ENCODE results near the gene EYS.
"Not testable (repeated sequence)": the region's sequence is repeated elsewhere in the genome, so short reads cannot be mapped to it uniquely, and the experiment has no call there.

EYS gene

DNA sequence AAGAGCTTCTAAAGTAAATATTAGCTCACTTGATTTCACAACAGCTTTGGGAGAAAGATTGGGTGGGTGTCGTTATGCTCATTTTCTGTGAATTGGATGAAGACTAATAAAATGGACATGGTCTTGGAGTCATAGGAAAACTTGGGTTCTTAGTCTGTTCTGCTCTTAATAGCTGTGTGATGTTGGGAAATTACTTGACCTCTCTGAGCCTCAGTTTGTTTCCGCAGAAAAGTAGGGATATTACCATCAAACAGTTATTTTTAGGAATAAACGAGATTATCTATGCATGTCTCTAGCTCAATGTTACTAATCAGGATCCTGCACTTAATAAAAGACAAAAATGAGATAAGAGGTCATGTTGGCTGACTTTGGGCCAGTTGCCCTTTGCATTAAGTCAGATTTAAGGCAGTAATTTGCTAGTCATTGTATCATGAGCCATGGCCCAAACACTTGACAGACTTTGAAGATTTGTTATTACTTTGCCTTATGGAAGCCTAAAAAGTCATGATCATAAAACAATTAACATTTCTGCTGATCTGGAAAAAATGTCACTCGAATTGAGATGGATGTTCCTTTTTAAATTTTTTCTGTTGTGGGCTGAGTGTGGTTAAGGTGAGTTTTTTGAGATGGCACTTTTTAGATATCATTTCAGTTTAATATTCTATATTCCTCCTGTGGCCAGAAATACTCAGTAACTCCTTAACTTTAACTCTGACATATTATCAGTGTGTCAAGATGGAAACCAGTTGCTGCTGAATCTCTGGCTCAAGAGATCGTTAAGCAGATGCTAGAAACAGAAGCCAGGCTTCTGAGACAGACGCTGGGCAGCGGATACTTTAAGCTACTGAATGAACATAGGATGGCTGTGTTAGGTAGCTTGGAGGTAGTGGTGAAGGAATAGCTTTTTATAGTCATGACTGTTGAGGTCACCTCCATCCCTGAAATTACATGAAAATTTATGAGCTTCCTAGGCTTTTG is 1779.8 kb downstream of the EYS start:
- DNase-seq = no peak

DNA sequence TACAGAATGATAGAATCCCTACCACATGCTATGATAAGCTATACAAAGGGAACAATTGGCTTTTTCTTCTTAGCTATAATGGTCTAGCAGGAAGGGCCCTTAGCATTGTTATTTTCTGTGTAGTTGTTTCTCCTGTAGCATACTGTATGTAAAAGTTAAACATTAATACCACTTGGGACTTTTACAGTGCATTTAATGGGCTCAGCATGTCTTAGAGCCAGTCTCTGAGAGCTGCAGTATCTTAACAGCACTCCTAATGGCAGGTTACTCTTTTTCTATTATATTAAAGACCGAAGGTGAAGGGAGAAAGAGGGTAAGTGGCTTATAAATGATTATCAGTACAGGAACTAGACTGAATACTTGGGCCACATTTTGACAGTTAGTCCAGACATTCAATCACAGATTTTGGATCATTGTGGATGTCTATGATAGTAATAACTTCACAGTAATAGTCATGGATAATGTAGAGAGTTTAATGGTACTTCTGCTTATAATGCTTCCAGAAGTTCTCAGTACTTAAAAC is 1780.7 kb downstream of the EYS start:
- no peak for DNase-seq

DNA sequence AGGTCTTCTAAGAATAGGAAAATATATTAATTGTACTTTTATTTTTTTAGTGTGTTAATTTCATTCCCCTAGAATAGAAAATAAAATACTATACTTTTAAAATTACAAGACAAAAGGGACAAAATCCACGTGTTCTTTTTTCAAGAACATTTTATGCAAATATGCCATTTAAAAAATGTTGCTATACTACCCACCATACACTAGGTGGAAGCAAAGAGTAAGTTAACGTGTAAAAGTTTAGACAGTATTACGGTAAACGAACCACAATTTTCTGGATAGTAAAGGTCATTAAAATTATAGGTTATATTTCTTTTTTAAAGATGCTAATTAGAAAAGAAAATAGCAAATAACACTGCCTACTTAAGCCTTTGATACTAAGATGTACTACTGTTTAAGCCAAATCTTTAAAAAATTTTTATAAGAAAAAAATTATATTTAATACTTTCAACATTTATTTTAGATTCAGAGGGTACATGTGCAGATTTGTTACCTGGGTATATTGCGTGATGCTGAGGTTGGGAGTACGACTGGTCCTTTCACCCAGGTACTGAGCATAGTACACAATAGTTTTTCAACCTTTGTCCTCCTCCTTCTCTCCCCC is 1783.8 kb downstream of the EYS start:
- no peak for DNase-seq

DNA sequence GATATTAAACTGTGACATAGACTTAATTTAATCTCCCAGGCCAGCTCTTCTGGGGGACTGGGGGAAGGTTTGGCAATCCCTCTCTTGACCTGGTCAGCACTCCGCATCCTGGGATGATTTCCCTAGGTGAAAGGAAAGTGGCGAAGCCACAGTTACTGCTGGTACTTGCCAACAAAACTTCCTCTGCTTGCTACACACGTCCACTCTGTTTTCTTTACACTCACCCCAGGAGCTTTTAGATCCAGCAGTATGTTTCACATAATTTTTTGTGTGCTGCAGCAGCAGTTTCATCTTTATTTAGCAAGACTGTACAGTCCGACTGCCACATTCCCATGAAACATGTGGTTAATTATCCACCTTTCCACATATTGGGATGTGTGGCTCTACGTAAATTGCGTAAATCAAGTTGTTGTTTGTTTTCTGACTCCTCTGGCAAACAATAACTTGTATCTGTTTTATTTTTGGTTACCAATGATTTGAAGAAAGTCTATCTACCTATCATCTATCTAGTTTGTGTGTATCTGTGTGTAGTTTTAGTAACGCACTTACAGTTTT is 1787.4 kb downstream of the EYS start:
- no peak for DNase-seq

DNA sequence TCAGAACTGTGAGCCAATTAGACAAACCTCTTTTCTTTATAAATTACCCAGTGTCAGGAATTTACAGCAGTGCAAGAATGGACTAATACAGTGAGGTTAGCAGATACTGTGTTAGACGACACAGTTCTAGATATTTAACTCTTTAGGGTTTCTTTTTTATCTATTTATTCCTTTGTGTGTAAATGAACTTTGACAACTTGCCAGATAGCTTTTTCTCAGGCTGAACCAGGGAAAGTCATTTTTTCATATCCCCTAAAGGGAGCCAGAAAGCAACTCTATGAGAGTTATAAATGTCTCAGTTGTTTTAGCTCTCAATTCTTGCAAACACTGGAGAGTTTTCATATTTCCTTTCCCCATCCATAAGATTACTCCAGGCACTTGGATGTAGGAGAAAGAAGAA is 1794.1 kb downstream of the EYS start:
- DNase-seq = no peak

DNA sequence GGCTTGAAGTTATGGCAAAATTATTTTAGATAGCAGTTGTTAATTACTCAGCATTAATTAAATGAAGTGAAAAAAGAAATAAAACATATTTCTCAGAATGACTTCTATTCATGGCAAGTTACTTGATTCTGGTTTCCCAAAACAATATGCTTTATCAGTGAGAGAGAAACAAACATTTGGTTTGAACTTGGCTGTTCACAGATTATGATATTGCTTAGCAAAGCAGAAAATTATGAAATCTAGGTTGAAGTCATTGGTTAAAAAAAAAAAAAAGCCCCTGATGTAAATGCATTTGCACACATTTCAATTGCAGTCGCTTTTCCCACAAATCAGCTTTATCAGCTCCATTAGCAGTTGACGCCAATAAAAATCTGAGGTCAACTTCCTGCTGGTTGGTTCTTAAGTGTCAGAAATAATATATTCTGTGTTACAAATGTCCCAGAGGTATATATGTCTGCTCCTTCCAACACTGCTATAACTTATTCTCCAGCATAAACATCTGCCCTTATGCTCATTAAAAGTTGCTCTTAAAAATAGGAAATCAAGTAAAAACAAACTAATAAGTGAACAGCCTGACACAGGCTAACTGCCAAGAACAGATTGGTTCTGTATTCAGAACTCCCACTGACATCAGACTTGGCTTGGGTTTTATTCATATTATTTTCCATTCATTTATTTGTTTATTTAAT is 1796.0 kb downstream of the EYS start:
- no peak for DNase-seq

DNA sequence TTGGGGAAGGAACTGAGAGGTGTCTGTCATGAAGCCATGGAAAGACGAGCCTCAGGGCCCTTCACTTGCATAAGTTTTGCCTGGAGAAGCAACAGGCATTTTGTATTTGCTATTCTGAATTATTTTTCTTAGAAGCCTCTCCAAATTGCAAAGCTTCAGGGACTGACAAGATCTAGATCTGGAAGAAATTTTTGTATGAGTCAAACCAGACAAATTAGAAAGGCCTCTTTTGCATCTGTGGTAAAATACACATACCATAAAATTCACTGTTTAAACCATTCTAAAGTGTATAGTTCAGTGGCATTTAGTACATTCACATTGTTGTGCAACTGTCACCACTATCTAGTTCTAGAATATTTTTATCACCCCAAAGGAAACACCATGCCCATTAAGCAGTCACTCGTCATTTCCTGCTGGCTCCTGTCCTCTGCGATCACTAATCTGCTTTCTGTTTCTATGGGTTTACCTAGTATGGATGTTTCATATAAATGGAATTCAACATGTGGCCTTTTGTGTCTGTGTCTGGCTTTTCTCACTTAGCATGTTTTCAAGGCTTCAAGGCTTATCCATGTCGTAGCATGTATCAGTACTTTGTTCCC is 1802.3 kb downstream of the EYS start:
- DNase-seq = no peak

DNA sequence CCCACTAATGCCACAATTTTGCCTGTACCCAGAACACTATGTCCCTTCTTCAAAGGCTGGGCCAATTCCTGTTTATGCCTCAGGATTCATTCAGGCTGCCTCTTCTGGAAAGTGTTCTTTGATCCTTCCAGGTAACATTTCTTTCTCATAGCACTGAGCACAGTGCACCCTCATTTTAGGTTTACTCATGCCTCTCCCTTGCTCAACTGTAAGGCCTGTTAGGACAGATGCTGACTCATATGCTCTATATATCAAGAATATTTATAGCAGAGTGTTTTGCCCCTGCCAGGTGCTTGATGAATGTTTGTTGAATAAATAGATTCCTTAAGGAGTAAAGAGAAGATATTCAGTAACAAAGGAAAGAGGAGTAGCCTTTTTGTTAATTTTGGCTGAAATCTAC is 1807.5 kb downstream of the EYS start:
- DNase-seq = no peak

DNA sequence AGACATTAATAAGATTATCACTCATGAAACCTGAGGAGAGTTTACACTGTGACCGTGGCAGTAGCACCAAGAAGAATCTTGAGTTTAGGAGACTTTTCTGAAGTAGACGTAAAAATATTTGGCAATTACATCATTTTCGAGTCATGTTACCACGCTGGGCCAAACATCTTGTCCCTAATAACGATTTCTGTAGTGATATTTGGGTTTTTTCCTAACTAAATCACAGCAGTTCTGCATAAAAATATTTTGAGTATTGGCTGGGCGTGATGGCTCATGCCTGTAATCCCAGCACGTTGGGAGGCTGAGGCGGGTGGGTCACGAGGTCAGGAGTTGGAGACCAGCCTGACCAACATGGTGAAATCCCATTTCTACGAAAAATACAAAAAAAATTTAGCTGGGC is 1809.1 kb downstream of the EYS start:
- no peak for DNase-seq

DNA sequence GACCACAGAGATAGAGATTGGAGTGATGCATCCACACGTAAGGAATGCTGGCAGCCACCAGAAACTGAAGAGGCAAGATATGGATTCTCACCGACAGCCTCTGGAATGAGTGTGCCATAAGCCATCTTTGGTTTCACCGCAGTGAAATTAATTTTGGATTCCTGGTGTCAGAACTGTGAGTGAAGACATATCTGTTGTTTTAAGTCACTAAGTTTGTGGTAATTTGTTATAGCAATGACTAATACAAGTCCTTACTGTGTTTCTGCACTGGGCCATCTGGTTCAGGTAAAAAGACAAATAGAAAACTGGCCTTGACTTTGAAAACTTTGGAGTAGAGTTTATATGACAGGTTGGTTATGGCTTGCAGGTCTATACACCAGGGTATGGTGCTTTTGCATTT is 1809.6 kb downstream of the EYS start:
- no peak for DNase-seq

DNA sequence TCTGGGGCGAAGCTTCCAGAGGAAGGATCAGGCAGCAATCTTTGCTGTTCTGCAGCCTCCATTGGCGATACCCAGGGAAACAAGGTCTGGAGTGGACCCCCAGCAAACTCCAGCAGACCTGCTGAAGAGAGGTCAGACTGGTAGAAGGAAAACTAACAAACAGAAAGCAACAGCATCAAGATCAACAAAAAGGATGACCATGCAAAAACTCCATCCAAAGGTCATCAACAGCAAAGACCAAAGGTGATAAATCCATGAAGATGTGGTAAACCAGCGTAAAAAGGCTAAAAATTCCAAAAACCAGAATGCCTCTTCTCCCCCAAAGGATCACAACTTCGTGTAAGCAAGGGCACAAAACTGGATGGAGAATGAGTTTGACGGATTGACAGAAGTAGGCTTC is 1818.6 kb downstream of the EYS start:
- DNase-seq = no peak

DNA sequence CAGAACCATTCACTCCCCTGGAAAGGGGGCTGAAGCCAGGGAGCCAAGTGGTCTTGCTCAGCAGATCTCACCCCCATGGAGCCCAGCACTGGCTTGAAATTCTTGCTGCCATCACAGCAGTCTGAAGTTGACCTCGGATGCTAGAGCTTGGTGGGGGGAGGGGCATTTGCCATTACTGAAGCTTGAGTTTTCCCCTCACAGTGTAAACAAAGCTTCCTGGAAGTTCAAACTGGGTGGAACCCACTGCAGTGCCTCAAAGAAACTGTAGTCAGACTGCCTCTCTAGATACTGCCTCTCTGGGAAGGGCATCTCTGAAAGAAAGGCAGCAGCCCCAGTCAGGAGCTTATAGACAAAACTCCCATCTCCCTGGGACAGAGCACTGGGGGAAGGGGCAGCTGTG is 1819.2 kb downstream of the EYS start:
- DNase-seq = not testable (repeated sequence)

DNA sequence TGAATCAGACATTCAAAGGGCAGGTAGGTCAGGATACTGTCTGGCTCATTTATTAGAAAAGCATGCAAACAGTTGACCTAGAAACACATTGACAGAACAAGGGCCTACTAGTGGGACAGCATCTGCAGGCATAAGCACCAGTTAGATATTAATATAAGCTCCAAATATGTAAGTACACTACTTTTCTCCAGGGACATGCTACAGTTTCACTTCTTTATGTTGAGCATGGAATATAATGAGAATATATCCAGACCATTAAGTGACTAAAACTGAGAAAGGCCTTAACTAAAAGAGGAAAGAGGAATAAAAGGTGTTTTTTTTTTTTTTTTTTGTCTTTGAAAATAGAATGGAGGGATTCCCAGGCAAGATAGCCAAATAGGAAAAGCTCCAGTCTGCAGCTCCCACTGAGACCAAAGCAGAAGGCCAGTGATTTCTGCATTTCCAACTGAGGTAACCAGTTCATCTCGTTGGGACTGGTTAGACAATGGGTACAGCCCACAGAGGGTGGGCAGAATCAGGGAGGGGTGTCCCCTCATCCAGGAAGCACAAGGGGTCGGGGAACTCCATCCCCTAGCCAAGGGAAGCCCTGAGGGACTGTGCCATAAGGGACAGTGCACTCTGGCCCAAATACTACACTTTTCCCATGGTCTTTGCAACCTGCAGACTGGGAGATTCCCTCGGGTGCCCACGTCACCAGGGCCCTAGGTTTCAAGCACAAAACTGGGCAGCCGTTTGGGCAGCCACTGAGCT is 1819.8 kb downstream of the EYS start:
- no peak for DNase-seq

DNA sequence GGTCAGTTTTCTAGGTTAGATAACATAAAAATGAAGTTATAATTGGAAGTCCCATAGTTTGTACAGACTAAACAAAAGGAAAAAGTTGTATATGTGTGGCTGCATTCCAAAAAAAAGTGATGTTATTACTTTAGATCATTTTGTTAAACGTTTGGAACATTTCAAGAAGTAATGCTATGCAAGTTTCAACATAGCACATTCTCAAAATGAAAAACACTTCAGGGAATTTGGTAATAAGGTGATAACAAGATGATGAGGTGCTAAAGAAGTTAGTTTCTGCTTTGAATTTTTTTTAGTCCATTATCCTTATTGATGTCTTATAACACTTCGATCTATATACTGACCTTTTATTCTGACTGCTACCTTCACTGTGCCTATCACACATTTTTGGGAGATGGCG is 1820.7 kb downstream of the EYS start:
- no peak for DNase-seq

DNA sequence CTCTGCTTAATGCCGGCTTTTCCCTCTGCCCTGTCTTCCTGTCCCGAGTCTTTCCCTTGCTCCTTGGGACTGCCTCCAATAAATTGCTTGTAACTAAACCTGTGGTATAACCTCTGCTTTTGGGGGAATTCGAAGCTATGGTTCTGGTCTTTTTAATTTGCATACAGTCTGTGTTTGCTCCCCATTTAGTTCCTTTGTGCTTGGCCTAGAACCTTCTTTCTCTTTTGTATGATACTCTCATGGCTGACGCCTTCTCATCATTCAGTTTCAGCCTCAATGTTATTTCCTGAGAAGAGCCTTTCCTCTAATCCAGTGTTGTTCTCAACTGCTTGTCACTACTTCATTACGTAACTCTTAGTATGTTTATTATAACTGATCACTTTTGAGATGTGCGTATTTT is 1823.4 kb downstream of the EYS start:
- no peak for DNase-seq

DNA sequence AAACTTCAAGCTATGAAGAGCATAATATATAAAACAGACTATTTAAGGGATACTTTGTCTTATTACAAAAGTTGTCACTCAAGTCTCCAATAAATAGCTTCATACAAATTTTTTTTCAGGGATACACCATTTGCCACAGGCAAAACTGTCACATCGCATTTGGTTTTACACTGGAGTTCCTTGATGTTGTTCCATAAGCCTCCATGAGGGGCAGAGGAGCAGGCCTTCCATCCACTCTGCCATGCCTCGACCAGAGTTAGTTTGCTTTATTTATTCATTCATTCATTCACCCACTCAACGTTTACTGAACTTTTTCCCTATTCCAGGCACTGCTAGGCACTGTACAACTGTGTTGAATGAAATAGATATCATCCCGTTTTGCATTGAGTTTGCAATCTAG is 1824.8 kb downstream of the EYS start:
- DNase-seq = no peak

DNA sequence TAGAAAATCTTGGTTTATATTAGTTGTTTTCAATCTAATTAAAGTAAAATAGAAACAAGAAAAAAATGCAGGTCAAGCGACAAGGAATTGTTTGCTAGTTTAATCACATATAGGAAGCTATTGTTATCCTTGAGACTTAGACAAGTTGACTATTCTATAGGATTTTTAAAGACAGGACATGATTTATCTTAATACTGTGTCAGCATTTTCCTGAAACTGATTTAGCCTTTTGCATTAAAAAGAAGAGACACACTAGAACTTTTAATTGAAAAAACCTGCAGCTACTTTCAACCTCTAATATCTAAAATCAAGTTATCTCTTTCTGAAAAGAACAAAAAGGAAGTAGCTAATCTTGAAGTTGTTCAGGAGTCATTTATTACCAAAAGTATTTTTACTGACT is 1825.2 kb downstream of the EYS start:
- DNase-seq = no peak

DNA sequence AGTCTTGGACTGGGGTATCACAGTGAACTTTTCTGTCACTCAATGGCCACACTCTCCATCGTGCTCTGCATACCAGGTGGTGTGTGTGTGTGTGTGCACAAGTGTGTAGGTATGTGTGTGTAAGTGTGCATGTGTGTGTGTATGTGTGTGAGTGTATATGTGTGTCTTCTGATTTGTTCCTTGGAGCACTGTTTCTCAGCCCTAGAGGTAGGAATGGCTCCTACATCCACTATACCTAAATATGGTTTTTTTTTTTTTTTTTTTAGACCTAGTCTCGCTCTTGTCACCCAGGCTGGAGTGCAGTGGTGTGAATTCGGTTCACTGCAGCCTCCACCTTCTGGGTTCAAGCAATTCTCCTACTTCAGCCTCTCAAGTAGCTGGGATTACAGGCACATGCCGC is 1834.8 kb downstream of the EYS start:
- no peak for DNase-seq

DNA sequence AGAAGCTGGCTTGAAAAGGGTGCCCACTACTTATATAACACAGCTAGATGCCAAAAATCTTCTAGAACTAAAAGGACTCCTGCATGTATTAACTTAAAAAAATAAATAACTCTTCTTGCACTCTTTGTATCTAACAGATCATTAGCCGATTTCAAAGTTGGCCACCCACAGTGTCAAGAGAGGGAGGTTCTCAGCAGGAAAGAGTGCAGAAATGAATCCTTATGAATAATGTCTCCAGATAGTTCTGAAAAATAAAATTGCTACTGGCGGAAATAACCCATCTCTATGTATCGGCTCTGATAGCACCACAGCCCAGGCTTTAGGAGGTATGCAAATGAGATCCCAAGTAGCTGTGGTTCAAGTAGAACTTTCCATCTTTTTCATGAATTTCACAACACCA is 1838.7 kb downstream of the EYS start:
- no peak for DNase-seq

DNA sequence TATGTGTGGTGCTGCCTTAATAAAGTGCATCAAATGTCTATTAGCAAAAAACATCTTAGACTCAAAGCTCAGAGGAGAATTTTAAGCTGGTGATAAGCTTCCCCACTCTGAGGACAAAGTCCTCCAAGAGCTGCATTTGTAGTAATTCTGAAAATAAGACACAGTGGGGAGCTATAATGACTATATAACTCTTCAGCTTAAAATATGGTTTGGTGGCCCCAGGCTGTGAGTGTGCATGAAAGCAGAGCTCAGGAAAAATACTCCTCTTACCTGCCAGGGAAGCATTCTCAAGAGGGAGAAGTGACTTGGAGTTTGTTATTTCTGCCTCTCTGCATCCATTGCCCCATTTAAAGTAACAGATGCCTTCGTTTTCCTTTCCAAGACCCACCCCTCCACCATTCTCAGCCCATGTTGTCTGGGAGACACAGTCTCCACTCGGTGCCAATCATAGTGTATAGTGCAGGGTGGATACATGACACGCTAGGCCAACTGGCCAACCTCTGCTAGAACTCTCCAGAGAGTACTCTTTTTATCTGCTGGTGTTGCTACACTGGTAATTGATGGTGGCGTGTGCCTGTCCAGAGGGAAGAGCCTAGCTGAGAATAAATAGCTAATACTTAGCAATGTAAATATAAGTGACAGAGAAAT is 1842.2 kb downstream of the EYS start:
- no peak for DNase-seq

DNA sequence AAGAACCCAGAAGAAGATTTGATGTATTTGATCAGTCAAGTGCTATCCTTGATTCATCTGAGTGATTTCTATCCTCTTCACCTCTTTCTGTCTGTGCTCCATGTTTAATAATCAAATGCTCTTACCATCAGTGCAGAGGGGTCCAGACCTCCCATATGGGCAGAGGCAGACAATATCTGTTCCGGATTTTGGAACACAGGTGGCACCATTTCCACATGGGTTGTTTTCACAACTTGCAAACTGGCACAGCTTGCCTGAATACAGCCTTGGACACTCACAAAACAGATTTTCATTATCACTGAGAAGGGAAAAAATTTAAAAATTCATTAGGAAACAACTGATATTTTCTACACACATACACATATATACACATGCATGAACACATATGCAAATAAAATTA is 1843.0 kb downstream of the EYS start:
- DNase-seq = no peak
